A549 treated with AZD9567 at 1 μM for 4 hours (cell line): Measurements from ENCODE around the gene ZNF335. TPM values are rescaled to one million over a fixed set of nuclear protein-coding genes. Genes with fewer than 3 reads are reported as not detected.

Experiments used
- total RNA-seq: library from RNA; stranded (reverse); fragments of 200-300 nt; extraction: Qiagen RNA extraction; gene quantifications from 5 replicates; pipeline ENCODE4 v1.2.3, GENCODE V29; 2022; ENCODE audit not compliant: insufficient read depth

The ZNF335 gene
- 8.3 to 9.8 TPM (median 9.5 TPM) in 5 replicates for total RNA-seq

GRCh38 chr20:45971675-45972499 is at the start of gene ZNF335:
ZNF335 (minus strand) TSS chr20:45972203; CDS start chr20:45971410, 793 bp downstream.

DNA sequence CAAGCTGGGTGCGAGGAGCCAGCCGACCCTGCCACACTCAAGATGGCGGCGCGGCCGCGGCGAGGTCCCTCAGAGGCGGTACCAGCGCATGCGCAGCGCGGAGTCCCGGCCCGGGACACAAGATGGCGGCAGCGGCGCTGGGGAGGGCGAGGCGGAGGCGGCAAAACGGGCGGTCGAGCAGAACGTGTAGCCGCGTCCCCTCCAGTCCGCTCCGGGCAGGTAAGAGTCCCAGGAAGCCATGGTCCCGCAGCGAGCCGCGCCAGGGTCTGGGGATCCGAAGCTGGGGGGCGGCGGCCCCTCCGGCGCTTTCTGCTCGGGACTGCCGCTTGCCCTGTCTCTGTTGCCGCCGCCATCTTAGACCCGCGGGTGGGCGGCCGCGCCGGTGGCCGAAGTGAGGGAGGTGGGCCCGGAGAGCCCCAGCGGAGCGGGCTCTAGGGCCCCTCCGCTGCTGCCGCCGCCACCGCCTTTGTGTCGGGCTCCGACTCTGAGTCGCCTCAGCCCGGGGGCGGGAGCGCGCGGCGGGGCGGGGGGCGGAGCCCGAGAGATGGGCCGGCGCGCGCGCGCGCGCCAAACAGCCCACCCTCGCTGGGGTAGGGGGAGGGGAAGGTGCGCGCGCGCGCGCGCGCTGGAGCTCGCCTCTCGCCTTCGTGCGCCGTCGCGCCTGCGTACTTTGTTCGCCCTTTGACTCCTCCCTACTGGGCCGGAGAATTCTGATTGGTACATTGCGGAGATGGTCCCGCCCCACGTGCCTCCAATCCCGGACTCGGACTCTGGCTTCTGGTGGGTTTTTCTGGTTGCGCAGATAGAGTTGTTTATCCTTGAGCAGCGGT is 37.2 kb downstream of the ZNF335 start, which contains the start of gene PCIF1:
PCIF1 (plus strand) TSS at position 98 of the 830 bp plus-strand sequence. CDS start 4,317 bp downstream, outside the sequence.

GRCh38 chr20:45911486-45912343 is 60.3 kb downstream of the ZNF335 start, which contains the start of gene PLTP:
PLTP (minus strand) TSS chr20:45912155; CDS start chr20:45911452, 703 bp downstream.

Other genes starting within 250 kb of the ZNF335 start
- gene SPINT4, start 249.9 kb downstream of the ZNF335 start, total RNA-seq: not detected in 5 replicates
- 0.16 to 0.23 TPM in 2 of 5 replicates, not detected in the others for gene WFDC3, start 180.3 kb downstream of the ZNF335 start, total RNA-seq
- 33.3 to 36.6 TPM (median 36.0 TPM) in 5 replicates for gene DNTTIP1, start 180.2 kb downstream of the ZNF335 start, total RNA-seq
- gene UBE2C, start 159.6 kb downstream of the ZNF335 start, total RNA-seq: 218 to 237 TPM (median 227 TPM) in 5 replicates
- gene TNNC2, start 144.9 kb downstream of the ZNF335 start, total RNA-seq: 0.13 to 0.29 TPM (median 0.22 TPM) in 3 of 5 replicates, not detected in the others
- 9.4 to 11.1 TPM (median 10.3 TPM) in 5 replicates for gene SNX21, start 138.4 kb downstream of the ZNF335 start, total RNA-seq
- 14.3 to 20.5 TPM (median 19.4 TPM) in 5 replicates for gene ACOT8, start 114.8 kb downstream of the ZNF335 start, total RNA-seq
- 1.4 to 3.3 TPM (median 1.5 TPM) in 5 replicates for gene ZSWIM3, start 114.6 kb downstream of the ZNF335 start, total RNA-seq
- gene ZSWIM1, start 91.0 kb downstream of the ZNF335 start, total RNA-seq: 5.2 to 8.3 TPM (median 5.8 TPM) in 5 replicates
- 0.22 to 0.46 TPM (median 0.36 TPM) in 4 of 5 replicates, not detected in the other for gene SPATA25, start 84.6 kb downstream of the ZNF335 start, total RNA-seq
- 0.95 to 1.3 TPM (median 1.1 TPM) in 4 of 5 replicates, not detected in the other for gene NEURL2, start 81.0 kb downstream of the ZNF335 start, total RNA-seq
- gene CTSA, start 80.9 kb downstream of the ZNF335 start, total RNA-seq: 102 to 120 TPM (median 111 TPM) in 5 replicates
- gene PLTP, start 60.0 kb downstream of the ZNF335 start, total RNA-seq: 1.6 to 1.9 TPM (median 1.7 TPM) in 4 of 5 replicates, not detected in the other
- 36.5 to 38.0 TPM (median 37.0 TPM) in 5 replicates for gene PCIF1, start 37.5 kb downstream of the ZNF335 start, total RNA-seq
- 0.33 to 0.62 TPM (median 0.40 TPM) in 4 of 5 replicates, not detected in the other for gene MMP9, start 36.7 kb upstream of the ZNF335 start, total RNA-seq
- gene SLC12A5, start 57.0 kb upstream of the ZNF335 start, total RNA-seq: 8.8 to 19.1 TPM (median 13.8 TPM) in 5 replicates
- 22.8 to 27.7 TPM (median 23.1 TPM) in 5 replicates for gene NCOA5, start 117.8 kb upstream of the ZNF335 start, total RNA-seq
- gene CD40, start 146.1 kb upstream of the ZNF335 start, total RNA-seq: 4.1 to 6.3 TPM (median 4.7 TPM) in 5 replicates